COLO668 (cell line): ENCODE measurements around the gene HDDC2.

Experiments used
- DNase-seq: peaks from one replicate; lab custom pipeline; 2025; ENCODE audit not compliant: unreplicated experiment; lab: John Stamatoyannopoulos, UW

Gene HDDC2

GRCh38 chr6:125271486-125272159 is 30.1 kb downstream of the HDDC2 start:
- DNase-seq: no peak

- DNase-seq: no peak
Observed at GRCh38 chr6:125270380-125270779, 31.4 kb downstream of the HDDC2 start.

DNA sequence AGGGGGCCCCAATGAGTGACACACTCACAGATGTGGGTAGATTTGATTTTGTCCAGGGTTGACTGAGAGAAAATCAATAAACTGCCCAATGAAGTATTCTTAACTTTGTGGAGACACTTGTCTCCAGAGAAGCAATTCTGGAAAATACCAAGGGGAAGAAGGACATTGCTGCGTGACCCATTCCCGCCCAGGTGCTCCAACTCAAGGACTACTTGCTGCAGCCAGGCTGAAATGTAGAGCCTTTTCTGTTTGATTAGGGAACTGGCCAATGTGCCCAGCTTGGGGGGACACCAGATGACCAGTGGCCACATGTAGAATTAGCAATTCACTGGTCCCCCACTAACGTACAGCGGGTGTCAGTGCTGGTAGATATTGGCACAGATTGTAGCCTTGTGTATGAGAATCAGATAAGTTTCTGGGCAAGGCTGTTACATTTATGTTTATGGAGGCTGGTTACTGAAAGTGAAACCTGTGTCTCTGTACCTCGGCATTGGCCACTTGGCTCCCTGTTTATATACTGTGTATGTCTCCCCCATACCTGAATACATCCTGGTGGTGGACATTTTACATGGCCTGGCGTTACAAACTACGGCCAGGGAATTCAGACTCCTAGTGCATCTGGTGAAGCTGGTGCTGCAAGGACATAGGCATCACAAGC is 32.3 kb downstream of the HDDC2 start:
- DNase-seq: no peak

DNA sequence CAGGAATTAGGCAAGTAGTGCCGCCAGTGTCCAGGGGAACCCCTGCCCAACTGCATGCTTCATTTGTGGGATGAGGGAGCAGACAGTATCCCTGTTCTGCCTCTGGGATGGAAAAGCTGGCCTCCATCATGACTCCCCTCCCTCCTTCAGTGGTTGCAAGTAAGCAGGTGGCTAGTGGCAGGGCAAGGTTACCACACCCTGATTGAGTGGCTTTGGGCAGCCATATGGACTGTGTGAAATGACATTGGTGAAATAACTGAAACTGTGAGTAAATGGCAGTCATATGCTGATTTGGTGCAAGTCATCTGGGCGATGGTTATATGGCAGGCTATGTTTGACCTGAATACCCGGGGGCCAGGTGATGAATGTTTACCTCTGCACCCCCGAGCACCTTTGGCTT is 33.0 kb downstream of the HDDC2 start:
- no peak for DNase-seq

GRCh38 chr6:125267806-125268523 is 33.8 kb downstream of the HDDC2 start:
- no peak for DNase-seq

GRCh38 chr6:125264476-125264875 is 37.3 kb downstream of the HDDC2 start:
- DNase-seq: no peak

DNA sequence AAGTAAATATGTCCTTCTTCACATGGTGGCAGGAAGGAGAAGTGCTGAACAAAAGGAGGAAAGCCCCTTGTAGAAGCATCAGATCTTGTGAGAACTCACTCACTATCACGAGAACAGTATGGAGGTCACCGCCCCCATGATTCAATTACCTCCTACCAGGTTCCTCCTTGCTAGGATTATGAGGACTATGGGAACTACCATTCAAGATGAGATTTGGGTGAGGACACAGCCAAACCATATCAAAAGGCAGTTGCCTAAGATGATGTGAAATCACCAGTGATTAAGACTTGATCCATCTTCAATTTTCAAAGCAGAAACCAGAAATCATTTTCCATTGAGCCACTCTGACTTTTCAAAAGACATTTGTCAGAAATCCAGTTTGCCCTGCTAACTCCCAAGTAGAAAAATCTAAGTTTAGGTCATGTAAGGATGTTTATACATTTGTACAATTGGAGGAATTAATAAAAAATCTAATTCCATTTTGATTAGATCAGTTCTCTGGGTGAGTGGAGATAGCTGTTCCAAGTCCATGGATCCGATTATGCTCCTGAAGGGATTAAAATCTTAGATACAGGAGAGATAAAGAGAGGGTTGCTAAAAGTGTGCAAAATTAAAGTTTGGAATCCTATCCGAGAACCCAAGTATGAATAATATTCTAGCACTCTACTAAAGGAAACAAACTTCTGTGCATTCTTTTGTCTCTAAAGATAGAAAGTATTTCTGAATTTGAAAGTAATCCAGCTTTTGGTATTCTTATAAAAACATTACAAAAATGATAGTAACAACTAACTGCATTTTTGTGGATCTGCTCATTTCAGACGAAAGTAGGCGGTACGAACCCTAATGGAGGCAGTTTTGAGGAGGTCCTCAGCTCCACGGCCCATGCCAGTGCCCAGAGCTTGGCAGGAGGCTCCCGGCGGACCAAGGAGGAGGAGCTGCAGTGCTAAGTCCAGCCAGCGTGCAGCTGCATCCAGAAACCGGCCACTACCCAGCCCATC is 39.5 kb downstream of the HDDC2 start:
- DNase-seq: no peak

GRCh38 chr6:125259354-125259736 is 42.4 kb downstream of the HDDC2 start:
- DNase-seq: no peak

- no peak for DNase-seq
Observed at GRCh38 chr6:125258651-125259353, 43.0 kb downstream of the HDDC2 start.

- no peak for DNase-seq
Observed at GRCh38 chr6:125257351-125257750, 44.4 kb downstream of the HDDC2 start.

DNA sequence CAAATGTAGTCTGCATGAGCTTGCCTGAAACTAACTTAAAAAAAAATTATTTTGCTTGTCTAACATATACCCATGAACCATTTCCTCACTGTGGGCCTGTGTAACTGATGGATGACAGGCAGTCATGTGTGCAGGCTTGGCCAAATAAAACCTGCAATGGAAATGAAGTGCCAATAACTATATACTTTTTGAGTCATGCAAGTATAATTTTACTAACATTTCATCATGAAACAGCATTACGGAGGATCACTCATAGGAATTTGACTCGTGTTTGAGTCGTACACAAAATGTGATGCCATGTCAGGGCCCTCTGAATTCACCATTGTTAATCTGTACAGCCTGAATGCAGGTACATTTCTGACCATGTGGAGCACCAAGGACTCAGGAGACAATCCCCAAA is 46.6 kb downstream of the HDDC2 start:
- DNase-seq: no peak

GRCh38 chr6:125254321-125254720 is 47.4 kb downstream of the HDDC2 start:
- DNase-seq: no peak

DNA sequence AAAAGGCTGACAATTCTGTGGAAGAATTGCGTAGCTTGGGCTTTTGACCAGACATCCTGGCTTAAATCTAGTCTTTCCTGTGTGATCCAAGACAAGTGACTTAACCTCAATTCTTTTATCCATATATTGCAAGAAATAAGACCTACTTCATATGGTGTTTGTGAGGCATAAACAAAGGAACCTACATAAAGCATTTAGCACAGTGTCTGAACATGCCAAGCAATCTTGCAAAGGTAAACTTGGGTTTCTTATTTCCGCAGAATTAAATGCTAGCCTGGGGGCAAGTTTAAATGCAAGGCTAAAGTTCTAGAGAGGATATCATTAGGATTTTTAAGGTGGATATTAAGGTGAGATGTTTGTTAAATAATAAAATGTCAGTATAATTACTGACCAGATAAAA is 47.9 kb downstream of the HDDC2 start:
- no peak for DNase-seq

DNA sequence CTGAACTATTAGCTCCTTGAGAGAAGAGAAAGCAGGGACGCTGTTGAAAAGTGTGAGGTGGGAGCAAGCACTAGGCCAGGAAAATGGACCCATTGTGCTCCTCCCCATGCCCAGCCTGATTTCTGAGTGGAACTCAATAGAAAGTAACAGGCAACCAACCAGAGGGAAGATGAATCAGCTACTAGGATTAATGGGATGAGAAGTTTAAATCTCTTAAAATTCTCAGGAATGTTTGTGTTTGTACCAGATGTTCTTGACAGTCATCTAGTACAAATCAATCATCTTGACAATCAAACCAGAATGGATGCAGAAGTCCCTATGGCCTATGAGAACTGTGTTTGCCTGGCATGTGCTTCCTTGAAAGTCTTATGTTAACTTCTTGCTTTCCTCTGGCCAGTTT is 48.9 kb downstream of the HDDC2 start:
- DNase-seq: no peak

- no peak for DNase-seq
Observed at GRCh38 chr6:125251516-125252220, 50.1 kb downstream of the HDDC2 start.

- no peak for DNase-seq
Observed at GRCh38 chr6:125250511-125250910, 51.3 kb downstream of the HDDC2 start.

- no peak for DNase-seq
Observed at GRCh38 chr6:125248136-125248535, 53.6 kb downstream of the HDDC2 start.

DNA sequence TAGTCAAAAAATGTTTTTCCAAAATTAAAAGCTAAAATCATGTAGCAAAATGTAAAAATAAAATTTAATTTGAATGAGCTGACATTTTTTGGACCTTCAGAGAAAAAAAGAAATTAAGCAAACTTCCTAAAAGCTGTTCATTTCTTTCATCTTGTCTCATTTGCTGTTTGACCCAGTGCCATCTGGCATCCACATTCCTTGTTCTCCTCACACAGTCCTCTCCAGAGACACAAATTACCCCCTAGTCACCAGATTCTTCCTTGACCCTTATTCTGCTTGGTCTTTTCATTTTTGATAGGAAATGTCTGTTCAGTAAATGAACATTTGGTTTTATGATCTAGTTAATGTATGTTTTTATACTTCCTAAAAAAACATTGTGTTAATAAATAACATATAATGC is 55.2 kb downstream of the HDDC2 start:
- DNase-seq: no peak

DNA sequence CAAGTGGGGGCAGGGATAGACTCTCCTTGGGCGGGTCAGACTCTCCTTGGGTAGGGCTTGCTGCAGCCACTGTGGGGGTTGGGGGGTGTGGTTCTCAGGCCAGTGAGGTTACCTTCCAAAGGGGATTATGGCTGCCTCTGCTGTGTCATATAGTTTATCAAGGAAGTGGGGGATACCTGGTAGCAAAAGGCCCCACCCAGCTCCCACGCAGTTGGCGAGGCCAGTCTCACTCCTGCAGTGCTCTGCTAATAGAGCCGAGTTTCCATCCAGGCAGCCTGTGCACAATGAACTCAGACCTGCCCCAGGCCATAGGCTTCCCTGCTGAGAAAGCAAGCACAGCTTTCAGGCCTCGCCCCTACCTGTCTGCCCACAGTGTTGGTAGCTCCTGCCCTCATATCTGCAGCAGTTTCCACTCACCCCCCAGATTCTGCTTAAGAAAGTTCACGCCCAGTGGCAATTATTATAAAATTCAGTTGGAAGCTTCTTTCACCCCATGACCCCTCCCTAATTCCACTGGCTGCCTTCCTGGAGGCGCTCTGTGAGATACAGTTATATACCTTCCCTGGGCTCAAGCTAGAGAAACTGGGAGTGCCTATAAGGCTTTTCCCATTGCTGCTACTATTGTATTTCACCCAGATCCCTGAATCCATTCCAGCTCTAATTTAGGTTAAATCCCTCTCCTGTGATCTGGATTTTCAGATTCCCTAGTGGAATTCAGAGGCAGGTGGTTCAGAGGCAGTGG is 56.1 kb downstream of the HDDC2 start:
- peak; percentile 4 for DNase-seq
